HG02798 (cell line): Measurements from ENCODE around the gene ENOSF1.
"Not testable (repeated sequence)": the region's sequence is repeated elsewhere in the genome, so short reads cannot be mapped to it uniquely, and the experiment has no call there.

Experiments used
- ATAC-seq: cut with Tn5 transposase; IDR thresholded peaks from one replicate; pipeline ENCODE4 v1.9.1; 2021; ENCODE audit warnings: mild to moderate bottlenecking; ENCODE audit not compliant: unreplicated experiment, poor library complexity

The ENOSF1 gene

DNA sequence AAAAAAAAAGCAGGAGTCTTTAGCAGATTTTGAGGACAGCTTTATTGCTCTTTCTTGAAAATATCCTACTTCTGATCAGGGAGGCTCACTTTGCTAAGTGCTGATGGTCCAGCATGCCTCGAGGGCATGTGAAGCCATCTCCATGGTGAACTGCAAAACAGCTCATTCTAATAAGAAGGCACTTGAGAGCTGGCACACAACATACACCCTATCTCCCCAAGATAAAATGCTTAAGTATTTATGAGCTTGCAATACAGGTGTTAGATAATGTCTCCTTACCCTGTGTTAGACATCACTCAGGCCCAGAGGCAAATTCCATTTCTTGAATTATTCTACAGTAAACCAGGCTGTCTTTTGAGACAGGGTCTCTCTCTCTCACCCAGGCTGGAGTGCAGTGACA is 2.7 kb downstream of the ENOSF1 start:
- no peak for ATAC-seq

DNA sequence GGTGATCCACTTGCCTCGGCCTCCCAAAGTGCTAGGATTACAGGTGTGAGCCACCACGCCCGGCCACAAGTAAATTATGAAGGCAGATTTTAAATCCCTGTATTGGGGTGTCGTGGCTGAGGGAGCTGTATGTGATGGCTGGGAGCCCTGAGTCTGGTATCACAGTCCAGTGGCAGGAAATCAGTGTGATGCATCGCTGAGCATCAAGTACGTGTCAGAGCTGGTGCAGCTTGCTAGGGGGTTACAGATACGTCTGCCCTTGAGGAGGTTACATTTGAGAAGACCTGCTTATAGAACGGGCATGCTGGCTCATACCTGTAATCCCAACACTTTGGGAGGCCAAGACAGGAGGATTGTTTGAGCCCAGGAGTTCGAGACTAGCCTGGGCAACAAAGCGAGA is 4.3 kb downstream of the ENOSF1 start:
- ATAC-seq: no peak

DNA sequence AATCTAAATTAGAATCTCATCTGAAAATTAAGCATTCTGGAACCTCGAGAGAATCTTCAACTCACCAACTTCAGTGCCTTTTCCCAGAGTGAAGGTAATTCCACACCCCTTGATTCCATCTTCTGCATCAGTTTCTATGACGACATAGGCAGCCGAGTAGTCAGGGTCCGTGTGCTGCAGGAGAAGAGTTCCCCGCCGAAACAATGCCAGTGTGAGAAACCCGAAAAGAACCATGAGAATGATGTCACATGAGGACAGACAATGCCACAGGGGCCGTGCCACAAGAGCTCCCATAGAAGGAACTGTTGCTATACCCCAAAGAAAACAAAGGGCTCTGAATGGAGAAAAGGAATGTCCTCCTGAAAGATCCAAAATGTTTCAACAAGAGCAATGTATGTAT is 6.0 kb downstream of the ENOSF1 start:
- no peak for ATAC-seq

DNA sequence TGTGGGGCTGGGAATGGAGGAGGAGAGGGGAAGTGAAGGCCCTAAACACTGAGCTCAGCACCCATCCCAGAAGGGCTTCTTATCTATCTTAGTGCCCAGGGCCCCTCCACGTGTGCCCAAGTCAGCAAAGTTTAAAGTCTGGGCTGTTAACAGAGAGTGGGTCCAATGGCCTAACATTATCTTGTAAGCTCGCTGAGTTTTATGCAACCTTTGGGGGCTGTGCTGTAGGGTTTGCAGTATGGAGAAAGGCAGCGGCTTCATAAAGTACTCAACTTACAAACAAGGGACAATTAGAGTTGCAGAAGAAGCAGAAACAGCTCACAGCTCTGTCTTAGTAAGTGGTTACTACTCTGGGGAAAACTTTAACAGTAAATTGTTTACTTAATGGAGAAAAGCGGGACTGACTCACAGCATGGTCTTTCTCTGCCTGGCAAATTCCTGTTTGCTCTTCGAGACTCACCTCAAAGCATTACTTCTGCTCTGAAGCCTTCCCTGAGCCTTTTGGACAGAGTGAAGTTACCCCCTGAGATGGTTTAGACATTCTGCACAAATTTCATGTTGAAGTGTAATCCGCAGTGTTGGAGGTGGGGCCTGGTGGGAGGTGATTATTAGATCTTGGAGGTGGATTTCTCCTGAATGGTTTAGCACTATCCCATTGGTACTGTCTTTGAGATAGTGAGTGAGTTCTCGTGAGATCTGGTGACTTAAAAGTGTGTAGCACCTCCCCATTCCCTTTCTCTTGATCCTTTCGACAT is 9.0 kb downstream of the ENOSF1 start:
- ATAC-seq: no peak

DNA sequence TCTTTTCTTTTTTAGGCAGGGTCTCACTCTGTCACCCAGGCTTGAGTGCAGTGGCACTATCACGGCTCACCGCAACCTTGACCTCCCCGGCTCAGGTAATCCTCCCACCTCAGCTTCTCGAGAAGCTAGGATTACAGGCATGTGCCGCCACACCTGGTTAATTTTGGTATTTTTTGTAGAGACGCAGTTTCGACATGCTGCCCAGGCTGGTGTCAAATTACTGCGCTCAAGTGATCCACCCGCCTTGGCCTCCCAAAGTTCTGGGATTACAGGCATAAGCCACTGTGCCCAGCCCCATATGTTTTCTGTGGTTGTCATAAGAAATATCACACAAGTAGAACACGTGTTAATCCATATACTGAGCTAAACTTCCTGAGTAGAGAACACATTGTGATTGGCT is 14.6 kb downstream of the ENOSF1 start:
- ATAC-seq: no peak

DNA sequence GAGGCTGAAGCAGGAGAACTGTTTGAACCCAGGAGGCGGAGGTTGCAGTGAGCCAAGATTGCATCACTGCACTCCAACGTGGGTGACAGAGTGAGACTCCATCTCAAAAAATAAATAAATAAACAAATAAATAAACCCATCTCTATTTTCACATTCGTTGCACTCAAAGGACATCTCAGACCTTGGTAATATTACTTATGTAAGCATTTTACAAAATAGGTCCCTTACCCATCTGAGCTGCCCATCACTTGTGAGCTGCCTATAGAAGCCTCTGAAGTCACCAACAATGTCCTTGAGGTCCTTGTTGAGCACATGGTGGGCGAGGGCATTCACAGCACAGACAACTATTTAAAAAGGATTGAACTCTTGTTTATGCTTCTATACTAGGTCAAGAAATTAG is 15.4 kb downstream of the ENOSF1 start:
- no peak for ATAC-seq

DNA sequence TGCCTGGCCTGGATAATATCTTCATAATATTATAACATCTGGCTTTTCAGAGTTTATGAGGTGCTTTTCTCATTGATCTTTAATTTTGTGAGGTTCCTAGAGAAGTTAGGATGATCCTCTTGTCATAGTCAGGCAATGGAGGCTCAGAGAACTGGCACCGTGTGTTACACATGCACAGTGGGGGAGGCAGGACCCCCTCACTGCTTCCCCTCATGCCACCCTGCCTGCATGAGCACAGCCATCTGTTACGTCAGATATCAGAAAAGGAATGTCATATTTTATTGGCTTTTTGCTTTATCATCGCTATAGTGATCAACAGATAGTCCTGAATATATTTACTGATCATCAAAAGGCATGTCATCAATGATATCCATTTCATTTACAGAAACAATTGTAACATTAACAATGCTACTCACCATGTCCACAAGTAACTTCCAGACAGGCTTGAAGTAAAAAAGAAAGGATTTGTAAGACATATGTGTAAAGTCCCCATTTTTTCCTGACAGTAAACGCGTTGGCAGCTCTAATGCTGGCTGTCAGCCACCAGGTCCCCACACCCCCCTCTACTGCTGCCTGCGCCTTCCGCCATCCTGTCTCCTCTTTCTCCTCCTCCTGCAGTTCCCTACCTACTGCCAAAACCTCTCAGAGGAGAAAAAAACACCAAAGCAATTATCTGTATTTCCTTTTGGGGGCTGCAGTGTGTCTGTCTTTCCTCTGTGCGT is 18.8 kb downstream of the ENOSF1 start:
- no peak for ATAC-seq

DNA sequence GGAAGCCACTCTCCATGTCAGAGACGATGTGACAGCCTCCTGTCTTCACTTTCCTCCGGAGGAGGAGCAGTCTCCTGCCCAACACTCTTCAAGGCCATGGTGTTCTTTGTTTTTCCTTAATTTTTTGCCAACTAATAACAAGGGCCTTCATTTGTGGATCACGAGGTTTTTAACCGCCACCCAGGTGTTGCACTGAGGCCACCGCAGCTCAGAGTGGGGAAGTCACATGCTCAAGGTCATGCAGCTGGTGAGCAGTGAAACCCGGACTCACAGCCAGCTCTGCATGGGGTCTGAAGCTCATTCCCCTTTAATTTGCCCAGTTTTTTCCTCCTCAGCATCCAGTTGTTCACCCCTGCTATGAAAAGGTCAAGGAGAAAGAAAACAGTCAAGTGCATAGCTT is 19.6 kb downstream of the ENOSF1 start:
- no peak for ATAC-seq

DNA sequence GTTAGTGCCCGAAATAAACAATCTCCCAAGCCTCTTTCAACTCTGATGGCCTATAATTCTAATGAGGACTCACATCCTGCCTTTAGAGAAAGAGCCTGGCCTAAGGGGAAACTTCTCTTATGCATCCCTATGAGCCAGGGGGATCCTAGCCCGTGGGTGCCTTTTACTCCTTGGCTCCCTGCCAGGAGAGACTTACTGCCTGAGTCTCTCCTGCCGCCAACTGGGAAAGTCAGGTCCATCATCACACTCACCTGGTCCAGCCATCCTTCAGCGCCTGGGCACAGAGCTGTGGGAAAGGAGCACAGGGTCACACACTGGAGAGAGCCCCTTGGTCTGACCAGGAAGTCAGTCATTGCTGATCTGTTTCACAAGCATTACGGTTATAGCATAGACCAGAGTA is 24.1 kb downstream of the ENOSF1 start:
- ATAC-seq: no peak

DNA sequence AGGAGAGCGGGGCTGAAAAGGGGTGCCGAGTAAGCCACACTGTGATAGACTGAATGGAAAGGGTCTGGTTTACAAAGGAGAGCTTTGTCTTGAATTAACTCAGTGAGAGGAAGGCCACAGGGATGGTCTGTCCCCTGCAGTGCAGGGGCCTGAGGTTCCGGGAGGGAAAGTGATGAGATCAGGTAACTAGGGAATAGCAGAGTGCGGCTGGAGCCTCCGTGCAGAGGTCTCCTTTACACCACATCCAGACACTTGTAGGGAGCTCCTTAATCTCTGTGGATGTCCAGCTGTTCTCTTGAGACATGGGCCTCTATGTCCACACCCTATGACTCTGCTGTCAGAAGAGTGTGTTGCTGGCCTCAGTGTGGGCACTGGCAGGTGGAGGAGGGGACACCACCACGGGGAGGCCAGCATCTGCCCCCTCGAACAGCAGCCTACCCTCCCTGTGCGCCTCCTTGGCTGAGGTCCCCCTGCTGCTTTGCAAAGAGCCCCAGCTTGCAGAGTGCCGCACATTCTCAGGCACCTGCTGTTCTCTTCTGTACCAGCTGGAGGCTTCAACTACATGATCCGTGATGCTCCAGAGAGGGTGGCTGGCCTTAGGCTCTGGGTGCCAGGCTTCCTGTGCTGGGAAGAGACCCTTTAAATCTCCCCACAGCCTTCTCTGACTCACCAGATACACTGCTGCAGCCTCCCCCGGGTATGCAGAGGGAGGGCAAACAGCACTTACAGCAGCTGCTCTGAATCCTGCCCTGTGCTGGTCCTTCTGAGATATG is 25.9 kb downstream of the ENOSF1 start:
- ATAC-seq: no peak

DNA sequence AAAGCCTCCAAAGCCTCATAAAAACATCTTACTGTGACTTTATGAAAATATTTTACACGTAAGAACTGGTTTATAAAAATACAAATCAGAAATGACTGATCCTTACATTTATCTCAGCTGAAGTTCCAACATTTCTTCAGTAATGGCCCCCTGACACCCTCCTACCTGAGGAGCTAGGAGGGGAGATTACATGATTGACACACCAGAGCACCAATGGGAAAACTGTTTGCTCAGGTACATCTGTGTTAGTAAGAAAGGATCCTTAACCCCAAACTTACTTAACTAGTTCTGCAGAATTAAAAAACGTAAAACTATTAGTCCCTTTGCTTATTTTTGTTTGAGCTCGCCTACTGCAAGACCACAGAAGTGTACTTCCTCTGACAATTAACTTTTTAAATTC is 27.0 kb downstream of the ENOSF1 start:
- ATAC-seq: no peak

DNA sequence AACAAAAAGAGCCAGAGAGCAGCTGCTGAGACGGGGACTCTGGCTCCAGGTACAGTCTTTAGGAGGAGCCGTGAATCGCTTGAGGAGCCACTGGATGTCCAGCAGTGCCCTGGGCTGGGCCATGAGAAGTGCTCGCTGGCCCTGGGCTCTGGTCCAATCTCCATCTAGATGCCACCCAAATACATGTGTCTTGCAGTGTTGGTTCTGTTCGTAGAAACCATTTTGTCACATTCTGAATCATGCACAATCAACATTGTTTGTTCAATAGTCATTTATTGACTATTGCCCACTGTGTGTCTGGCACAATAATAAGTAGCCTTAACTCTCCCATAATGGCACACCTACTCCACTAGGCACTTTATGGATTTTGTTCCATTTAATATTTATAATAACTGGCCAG is 28.9 kb downstream of the ENOSF1 start:
- no peak for ATAC-seq

DNA sequence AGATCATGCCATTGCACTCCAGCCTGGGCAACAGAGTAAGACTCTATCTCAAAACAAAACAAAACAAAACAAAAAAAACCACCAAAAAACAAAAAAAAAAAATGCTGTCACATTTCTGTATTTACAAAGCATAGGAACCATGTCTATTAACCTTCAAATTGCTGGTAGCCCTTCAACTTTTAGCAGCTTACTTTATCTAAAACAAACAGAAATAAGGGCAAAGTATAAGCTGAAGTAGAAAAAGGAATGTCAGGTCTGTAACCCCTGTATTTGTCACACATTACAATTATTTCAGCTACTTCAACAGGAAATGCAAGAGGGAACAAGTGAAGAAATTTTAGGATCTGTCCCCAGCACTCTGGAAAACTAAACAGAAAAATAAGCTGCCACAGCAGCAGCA is 29.6 kb downstream of the ENOSF1 start:
- ATAC-seq: no peak

DNA sequence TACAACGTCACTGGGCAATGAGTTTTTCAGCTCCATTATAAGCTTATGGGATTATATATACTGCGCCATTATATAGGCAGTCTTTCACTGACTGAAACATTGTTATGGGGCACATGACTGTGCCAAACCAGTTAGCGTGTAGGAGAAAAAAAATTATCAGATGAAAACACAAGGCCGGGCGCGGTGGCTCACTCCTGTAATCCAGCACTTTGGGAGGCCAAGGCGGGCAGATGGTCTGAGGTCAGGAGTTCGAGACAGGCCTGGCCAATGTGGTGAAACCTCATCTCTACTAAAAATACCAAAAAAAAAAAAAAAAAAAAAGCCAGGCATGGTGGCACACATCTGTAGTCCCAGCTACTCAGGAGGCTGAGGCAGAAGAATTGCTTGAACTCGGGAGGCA is 30.0 kb downstream of the ENOSF1 start:
- ATAC-seq: not testable (repeated sequence)

DNA sequence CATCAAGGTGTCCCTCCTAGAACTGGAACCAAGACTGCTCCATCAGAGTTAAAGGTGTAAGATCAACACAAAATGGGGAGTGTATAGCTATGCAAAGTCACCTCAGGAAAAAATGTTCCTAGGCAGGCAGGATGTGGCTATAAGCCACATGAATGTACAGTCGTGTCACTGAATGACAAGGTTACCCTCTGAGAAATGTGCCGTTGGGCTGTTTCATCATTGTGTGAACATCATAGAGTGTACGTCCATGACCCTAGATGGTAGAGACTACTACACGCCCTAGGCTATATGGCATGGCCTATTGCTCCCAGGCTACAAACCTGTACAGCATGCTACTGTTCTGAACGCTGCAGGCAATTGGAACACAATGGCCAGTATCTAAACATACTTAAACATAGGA is 30.4 kb downstream of the ENOSF1 start:
- ATAC-seq: no peak

DNA sequence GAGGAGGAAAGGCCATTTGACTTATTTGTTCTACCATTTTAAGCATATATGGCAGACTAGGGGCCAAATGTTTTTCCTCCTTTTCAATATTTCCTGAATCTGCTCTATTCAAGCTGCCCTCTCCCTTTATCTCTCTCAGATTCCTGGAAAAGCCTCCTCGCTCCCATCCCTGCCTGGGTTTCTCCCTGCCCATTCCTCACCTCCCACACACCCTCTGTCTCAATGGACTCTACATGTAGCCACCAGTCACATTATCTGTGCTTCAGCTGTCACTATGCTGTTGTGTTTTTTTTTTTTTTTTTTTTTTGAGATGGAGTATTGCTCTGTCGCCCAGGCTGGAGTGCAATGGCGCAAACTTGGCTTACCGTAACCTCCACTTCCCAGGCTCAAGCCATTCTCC is 32.0 kb downstream of the ENOSF1 start:
- ATAC-seq: no peak

DNA sequence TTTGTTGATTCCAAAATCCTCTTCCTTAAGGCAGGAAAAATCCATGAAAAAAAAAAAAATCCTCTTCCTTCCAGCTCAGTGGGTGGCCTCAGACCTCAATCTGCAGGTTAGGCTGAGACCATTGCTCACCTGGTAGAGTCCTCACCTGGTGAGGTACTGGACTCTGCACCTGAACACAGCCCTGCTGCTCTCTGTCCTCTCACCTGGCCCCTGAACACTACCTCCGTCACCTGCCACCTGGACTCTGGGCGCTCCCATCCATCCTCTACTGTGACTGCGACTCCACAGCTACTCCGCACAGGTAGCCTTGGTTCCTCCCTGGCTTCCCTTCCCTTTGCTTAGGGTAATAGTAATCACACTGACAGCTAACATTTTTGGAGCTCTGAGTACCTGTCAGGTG is 32.9 kb downstream of the ENOSF1 start:
- ATAC-seq: no peak

DNA sequence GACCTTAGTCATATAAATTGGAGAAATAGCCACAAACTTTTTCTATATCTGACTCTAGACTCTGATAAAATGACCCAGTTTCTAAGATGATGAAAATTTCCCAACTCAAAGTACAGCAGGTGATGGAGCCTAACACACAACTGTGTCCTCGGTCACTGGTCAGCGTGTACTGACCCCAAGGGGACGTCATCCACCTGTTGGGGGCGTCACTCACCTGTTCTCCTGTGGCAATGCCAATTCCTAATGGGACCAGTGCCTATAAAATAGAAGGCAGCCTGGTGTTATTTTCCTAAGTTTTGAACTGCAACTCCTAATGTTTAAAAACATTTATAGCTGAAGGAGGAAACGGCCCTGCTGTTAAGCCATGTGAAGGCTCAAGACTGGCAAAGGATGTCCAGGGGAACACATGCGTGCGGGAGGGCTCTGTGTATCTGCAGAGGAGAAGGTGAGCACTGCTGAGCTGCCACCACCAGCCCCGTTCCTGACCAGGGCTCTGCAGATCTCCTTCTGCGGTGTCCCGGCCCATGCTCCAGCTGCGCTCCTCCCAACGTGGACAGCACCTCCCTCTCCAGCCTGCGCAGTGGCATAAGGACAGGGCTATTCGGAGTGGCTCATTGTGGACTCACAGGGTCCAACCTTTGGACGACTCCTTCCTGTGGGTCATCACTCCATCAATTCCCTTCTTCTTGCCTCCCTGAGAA is 33.8 kb downstream of the ENOSF1 start:
- ATAC-seq: no peak

DNA sequence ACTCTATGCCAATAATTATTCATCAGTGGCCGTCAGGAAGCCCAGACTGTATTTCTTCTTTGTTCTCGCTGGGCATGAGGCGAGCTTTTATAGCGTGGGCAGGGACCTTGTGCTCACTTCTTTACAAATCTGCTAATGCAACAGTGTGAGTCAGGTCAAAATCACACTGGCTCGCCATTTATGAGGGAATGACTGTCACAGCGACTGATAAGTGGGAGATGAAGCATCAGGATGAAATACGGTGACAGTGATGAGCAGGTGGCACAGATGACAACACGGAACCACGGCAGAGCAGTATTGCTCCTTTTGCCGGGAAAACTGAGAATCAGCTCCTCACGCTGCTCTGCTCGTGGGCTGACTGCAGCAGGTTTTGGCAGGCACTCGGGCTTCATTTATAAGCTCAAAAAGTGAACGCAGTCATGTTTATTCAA is 34.5 kb downstream of the ENOSF1 start:
- ATAC-seq: no peak

DNA sequence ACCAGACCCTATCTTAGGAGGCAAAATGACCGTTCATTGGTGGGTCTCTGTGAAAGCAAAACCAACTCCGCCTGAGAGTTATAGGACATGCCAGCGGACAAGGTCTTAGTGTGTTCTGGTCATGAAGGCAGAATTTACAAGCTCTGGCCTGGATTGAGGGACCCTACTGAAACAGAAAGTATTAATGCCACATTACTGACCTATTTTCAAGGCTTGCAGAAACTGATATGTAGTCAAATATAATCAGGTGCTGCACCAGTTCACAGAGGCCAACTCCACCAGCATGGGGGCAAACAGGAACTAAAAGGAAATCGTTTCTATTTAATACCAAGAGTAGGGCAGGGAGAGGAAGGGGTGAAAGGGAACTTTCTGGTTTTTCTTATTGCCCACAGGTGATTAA is 35.3 kb downstream of the ENOSF1 start:
- peak; percentile 76 for ATAC-seq

DNA sequence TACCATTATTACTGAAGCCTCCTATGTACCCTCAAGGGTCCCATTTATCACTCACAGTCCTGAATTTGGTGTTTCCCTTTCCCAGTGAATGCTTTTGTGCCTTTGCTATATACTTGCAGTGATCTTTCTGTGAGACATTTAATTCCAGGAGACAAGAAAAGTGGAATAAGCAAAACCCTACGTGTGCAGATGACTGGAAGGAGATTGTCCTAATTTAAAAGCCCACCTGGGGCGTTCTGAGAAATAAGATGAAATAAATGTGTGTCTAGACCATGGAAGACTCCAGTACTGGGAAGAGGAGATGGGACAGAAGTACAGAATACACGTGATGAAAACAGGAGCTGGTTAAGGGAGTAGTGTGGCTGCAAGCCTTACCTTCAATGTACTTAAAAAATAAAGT is 35.7 kb downstream of the ENOSF1 start:
- ATAC-seq: no peak
